C4-2B (cell line): ENCODE results near the gene NLK.

Source experiments
- H3K27ac ChIP-seq: fragments of 450-650 bp; 2 replicates; pipeline ENCODE4 v1.5.1; 2017
- ZFX ChIP-seq: fragments of 450-650 bp; IDR thresholded peaks from 2 replicates; pipeline ENCODE4 v1.6.1; 2017
- TF ChIP-seq, protein P1 (sequence below): fragments of 450-650 bp; conservative IDR thresholded peaks from 2 replicates; pipeline ENCODE4 v1.5.1; 2017; ENCODE audit warnings: mild to moderate bottlenecking

The NLK gene

DNA sequence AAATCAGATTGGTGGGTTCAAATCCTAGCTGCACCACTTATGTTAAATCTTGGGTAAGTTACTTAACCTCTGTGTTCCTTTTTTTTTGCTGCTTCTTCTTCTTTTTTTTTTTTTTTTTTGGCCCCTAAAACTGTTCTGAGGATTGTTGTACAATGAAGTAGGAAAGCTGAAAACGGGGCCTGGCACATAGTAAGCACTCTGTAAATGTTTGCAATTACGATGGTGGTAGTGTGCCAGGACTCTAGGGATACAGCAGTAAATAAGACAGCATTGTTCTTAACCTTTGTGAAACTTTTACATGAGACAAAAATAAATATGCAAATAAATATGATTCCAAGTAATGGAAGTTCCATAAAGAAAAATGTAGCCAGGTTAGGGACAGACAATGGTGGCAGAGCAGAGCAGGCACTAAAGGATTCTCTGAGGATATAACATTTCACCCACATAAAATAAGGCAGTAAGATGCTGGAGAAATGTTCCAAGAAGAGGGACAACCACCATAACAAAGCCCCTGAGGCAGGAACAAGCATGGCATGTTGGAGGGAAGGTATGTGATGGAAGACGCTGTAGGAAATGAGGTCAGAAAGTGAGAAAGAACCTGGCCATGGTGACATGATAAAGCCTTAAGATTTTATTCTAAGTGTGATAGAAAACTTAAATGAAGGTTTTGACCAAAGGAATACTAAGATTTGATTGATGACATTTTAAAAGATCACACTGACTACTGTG, 127.3 kb downstream of the NLK start:
- no peak overlapping the region for H3K27ac ChIP-seq
- TF ChIP-seq, protein P1, sequence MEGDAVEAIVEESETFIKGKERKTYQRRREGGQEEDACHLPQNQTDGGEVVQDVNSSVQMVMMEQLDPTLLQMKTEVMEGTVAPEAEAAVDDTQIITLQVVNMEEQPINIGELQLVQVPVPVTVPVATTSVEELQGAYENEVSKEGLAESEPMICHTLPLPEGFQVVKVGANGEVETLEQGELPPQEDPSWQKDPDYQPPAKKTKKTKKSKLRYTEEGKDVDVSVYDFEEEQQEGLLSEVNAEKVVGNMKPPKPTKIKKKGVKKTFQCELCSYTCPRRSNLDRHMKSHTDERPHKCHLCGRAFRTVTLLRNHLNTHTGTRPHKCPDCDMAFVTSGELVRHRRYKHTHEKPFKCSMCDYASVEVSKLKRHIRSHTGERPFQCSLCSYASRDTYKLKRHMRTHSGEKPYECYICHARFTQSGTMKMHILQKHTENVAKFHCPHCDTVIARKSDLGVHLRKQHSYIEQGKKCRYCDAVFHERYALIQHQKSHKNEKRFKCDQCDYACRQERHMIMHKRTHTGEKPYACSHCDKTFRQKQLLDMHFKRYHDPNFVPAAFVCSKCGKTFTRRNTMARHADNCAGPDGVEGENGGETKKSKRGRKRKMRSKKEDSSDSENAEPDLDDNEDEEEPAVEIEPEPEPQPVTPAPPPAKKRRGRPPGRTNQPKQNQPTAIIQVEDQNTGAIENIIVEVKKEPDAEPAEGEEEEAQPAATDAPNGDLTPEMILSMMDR, result no peak
- no peak for TF ChIP-seq ZFX

DNA sequence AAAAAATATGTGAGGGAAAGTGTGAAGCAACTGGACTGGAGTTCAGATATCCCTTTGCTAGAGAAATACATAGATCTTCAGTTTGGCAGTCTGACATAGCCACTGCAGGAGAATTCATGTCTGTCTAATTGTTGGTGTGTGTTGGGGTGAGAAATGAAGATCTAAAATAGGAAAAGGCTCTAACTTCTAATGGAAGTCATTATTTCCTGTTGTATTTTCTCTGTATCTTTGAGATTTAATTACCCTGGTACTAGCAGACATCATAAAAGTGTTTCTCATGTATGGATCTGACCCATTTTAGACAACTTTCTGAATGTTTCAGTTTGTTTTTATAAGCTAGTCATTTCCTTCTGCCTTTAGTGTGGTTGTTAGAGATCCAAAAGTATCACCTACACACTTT, 128.3 kb downstream of the NLK start:
- no peak for TF ChIP-seq ZFX
- TF ChIP-seq, protein P1, result no peak
- H3K27ac ChIP-seq, result no peak overlapping the region

DNA sequence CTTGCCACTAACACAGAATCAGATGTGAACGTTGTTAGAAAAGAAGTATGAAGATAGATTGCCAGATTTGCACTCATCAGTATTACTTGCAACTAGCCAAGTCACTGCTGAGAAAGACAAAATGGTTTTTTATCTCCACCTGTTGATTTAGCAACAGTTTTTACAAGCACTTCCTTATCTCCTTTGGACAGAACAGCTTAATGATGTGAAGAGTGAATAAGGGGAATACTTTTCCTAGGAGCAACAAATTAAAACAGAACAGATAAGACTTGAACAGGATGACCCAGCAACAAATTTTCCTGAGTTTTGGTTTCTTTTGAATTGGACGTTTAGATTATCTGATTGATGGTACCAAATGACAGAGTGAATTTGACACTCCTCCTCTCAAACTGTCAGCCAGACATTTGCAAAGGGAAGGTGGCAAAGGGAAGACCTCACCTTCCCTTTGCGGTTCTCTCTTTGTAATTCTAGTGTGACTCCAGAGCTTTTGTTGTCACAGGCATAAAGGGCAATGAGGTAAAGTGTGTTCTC, 130.6 kb downstream of the NLK start:
- H3K27ac ChIP-seq, result no peak overlapping the region
- TF ChIP-seq, protein P1, result no peak

DNA sequence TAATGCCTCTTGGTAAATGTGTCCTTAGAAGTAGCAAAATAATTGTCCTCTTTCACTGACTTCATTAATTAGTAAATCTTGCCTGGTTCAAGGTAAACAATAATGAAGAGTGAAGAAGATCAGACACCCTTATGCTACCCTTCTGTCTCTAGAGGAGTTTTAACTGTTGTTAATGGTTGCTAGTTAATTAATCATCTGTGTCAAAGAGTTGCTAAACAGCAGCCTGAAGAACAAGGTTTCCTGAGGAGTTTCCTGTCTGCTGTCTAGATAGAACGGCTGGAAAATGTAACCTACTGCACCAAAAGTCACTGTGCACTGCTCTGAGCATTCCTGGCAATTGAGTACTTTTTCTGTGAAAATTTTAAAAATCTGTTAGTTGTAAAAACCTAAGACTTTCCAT, 131.3 kb downstream of the NLK start:
- no peak overlapping the region for H3K27ac ChIP-seq
- TF ChIP-seq, protein P1, result no peak
- TF ChIP-seq ZFX, result no peak

DNA sequence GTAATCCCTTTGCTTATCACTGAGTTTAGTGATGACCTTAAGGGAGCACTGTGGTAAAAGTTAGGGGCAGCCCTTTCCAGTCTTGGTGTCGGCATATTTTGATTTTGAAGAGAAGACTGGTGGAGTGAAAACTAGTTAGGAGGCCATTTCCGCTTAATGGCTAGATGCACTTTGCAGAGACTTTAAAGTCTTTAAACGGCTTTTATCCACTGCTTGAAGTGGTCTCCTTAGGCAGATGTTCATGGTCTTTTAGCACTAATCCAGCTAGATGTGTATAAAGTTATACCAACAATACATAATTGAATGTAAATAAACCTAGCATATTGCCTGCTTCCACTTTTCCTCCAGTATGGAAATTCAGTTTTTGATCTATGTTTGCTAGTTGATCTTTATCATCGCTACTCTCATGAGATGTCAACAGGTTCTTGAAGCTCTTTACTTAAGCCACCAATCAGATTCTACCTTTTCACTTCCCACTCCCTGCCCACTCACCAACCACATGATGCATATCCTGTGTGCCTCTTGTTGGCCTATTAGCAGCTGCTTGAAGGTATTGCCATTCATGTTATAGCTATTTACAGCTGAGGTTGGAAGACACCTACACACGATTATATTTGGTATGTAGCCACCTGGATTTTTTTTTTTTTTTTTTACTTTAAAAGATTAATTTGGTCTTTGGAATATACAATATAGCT, 132.0 kb downstream of the NLK start:
- H3K27ac ChIP-seq, result no peak overlapping the region
- TF ChIP-seq, protein P1, result no peak
- no peak for TF ChIP-seq ZFX

DNA sequence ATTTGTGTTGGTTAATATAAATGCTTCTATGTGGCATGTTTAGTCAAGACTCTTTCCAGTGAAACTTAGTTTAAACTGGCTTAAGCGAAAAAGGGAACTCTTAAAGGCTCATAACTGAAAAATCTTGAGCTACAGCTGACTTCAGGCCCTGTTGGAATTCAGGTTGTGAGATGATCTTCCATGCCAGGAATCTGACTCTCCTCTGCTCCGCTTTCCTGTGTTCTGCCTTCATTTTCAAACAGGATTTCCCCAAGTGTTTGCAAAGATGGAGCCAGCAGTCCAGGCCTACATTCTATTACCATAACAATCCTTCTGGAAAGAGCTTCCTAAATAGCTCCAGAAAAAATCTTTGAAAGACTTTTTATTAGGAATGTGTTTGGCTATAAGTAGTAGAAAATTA, 134.9 kb downstream of the NLK start:
- no peak for TF ChIP-seq ZFX
- TF ChIP-seq, protein P1, result no peak
- H3K27ac ChIP-seq, result no peak overlapping the region

DNA sequence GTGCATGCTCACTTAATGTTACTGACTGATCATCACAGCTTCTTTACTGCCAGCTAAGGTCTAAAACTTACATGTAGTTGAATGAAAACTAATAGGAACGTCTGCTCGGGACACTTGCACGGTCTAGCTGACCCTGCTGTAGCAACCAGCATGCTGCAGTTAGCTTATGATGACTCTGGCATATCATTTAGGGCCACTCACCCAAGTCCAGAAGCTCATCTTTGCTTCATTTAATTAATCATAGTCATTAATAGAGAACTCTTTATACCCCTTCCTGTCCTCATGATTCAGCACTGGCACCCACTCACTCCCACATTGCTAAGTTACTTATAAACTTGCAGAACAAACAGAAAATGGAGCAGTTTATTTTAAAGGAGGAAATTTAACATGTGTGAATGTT, 136.3 kb downstream of the NLK start:
- H3K27ac ChIP-seq, result no peak overlapping the region
- no peak for TF ChIP-seq ZFX
- TF ChIP-seq, protein P1, result no peak
